ENCODE data around the gene C7. TPM values are rescaled to one million over a fixed set of nuclear protein-coding genes. Genes with fewer than 3 reads are reported as not detected.

Gene C7
- total RNA-seq, 4 donors from 2014 or later, result 77.4 to 170 (median 127) TPM

DNA sequence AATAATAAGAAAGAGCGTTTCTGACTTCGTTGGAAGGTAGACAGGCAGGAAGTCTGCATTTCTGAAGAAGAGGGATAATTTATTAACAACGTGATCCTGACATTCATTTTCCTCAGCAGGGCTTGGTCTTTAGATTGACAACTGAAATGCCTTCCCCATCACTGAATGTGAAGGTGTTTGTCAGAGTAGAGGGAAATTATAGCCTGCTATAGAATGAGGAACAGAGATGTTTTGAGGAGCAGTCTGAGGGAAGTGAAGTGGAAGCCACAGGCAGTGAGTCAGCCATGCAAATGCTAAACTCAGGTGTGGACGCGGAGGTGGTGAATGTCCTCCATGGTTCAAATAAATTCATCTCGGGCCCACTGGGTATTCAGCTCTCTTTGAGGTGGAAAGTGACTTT, 30.5 kb downstream of the C7 start:
- no peak overlapping the region for H3K27ac ChIP-seq
- WGBS, 2 donors (ENCODE audit: low coverage in 1 of 2), result 69 to 74% methylated on average over 3 to 6 of the region's 6 CpGs
- H3K27me3 ChIP-seq, result no peaks in the 10 kb centered on the region
- no peak for DNase-seq
- no peaks in the 10 kb centered on the region for H3K36me3 ChIP-seq
- H3K4me3 ChIP-seq, result no peak overlapping the region
- H3K4me1 ChIP-seq, result no peaks in the 10 kb centered on the region
- no peaks in the 10 kb centered on the region for H3K9me3 ChIP-seq
- in situ Hi-C loops (cut with MboI; ENCODE audit: low pct_ligation_motif_present in 1 of 4, low pct_unique_long_range_greater_than_20kb in 1 of 4, low sequenced_read_pairs in 3 of 4), result no loop called here
- TF ChIP-seq, protein P1, sequence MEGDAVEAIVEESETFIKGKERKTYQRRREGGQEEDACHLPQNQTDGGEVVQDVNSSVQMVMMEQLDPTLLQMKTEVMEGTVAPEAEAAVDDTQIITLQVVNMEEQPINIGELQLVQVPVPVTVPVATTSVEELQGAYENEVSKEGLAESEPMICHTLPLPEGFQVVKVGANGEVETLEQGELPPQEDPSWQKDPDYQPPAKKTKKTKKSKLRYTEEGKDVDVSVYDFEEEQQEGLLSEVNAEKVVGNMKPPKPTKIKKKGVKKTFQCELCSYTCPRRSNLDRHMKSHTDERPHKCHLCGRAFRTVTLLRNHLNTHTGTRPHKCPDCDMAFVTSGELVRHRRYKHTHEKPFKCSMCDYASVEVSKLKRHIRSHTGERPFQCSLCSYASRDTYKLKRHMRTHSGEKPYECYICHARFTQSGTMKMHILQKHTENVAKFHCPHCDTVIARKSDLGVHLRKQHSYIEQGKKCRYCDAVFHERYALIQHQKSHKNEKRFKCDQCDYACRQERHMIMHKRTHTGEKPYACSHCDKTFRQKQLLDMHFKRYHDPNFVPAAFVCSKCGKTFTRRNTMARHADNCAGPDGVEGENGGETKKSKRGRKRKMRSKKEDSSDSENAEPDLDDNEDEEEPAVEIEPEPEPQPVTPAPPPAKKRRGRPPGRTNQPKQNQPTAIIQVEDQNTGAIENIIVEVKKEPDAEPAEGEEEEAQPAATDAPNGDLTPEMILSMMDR (IDR thresholded peaks at IDR 0.05), result no peak
- TF ChIP-seq EP300 (IDR thresholded peaks at IDR 0.05; ENCODE audit: low read depth) (no peak), POLR2AphosphoS5 (IDR thresholded peaks at IDR 0.05) (no peak), POLR2A (IDR thresholded peaks at IDR 0.05) (no peak)
- intact Hi-C loops (cut with DNase I; ENCODE audit: low total_unique reads), result no loop called here

DNA sequence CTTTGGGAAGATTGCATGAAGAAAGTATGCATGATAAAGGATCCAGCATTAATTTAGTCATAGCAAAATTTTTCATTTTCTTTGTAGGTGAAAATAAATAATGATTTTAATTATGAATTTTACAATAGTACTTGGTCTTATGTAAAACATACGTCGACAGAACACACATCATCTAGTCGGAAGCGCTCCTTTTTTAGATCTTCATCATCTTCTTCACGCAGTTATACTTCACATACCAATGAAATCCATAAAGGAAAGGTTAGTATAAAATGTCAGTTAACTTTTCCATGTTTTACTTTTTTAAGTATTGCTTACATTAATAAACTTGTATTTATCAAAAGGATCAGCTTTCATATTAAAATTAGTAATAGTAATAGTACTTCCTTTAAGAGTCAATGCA, 35.8 kb downstream of the C7 start:
- no peak overlapping the region for H3K27ac ChIP-seq
- TF ChIP-seq POLR2A (IDR thresholded peaks at IDR 0.05) (no peak), POLR2AphosphoS5 (IDR thresholded peaks at IDR 0.05) (no peak), EP300 (IDR thresholded peaks at IDR 0.05; ENCODE audit: low read depth) (no peak)
- TF ChIP-seq, protein P1 (IDR thresholded peaks at IDR 0.05), result no peak
- intact Hi-C loops (cut with DNase I; ENCODE audit: low total_unique reads), result no loop called here
- in situ Hi-C loops (cut with MboI; ENCODE audit: low pct_ligation_motif_present in 1 of 4, low pct_unique_long_range_greater_than_20kb in 1 of 4, low sequenced_read_pairs in 3 of 4), result no loop called here
- H3K9me3 ChIP-seq, result no peaks in the 10 kb centered on the region
- WGBS, 2 donors (ENCODE audit: low coverage in 1 of 2), result 94% methylated on average over 5 of the region's 5 CpGs
- no peaks in the 10 kb centered on the region for H3K4me1 ChIP-seq
- H3K36me3 ChIP-seq, result no peaks in the 10 kb centered on the region
- no peak for DNase-seq
- no peak overlapping the region for H3K4me3 ChIP-seq
- no peaks in the 10 kb centered on the region for H3K27me3 ChIP-seq

- Histone ChIP-seq H3K27me3 (no peaks in the 10 kb centered on the region), H3K27ac (no peak overlapping the region), H3K9me3 (no peaks in the 10 kb centered on the region), H3K36me3 (no peaks in the 10 kb centered on the region), H3K4me1 (no peaks in the 10 kb centered on the region), H3K4me3 (no peak overlapping the region)
- in situ Hi-C loops (cut with MboI; ENCODE audit: low pct_ligation_motif_present in 1 of 4, low pct_unique_long_range_greater_than_20kb in 1 of 4, low sequenced_read_pairs in 3 of 4), result no loop called here
- intact Hi-C loops (cut with DNase I; ENCODE audit: low total_unique reads), result no loop called here
- DNase-seq, result no peak
- WGBS, 2 donors (ENCODE audit: low coverage in 1 of 2), result 63 to 77% methylated on average over 5 of the region's 5 CpGs
- no peak for TF ChIP-seq EP300 (IDR thresholded peaks at IDR 0.05; ENCODE audit: low read depth)
- no peak for TF ChIP-seq POLR2AphosphoS5 (IDR thresholded peaks at IDR 0.05)
- no peak for TF ChIP-seq POLR2A (IDR thresholded peaks at IDR 0.05)
- TF ChIP-seq, protein P1 (IDR thresholded peaks at IDR 0.05), result no peak
Observed at GRCh38 chr5:40955313-40955712, 46.0 kb downstream of the C7 start.

DNA sequence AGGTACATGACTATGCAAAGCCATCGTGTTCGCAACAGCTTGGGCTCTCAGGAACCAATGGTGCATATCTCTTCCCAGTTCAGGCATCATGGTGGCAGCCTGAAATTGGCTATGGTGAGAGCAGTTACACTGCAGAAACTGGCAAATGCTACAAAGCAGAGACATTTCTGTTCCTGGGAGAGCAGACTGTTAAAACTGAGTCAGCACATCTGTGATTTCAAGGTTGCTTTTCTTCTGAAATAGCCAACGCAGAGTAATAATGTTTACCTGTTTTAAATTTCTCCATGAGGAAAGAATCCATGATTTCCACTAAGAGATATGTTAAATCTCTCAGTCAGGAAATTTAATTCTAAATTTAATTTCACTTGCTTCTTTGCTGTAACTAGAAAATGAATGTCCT, 47.8 kb downstream of the C7 start:
- Histone ChIP-seq H3K36me3 (no peaks in the 10 kb centered on the region), H3K9me3 (no peaks in the 10 kb centered on the region), H3K27me3 (no peaks in the 10 kb centered on the region), H3K4me1 (no peaks in the 10 kb centered on the region), H3K27ac (no peak overlapping the region), H3K4me3 (no peak overlapping the region)
- no peak for DNase-seq
- in situ Hi-C loops (cut with MboI; ENCODE audit: low pct_ligation_motif_present in 1 of 4, low pct_unique_long_range_greater_than_20kb in 1 of 4, low sequenced_read_pairs in 3 of 4), result no loop called here
- no peak for TF ChIP-seq POLR2A (IDR thresholded peaks at IDR 0.05)
- TF ChIP-seq POLR2AphosphoS5 (IDR thresholded peaks at IDR 0.05), result no peak
- TF ChIP-seq, protein P1 (IDR thresholded peaks at IDR 0.05), result no peak
- TF ChIP-seq EP300 (IDR thresholded peaks at IDR 0.05; ENCODE audit: low read depth), result no peak
- WGBS, 2 donors (ENCODE audit: low coverage in 1 of 2), result 97 to 100% methylated on average over 3 of the region's 3 CpGs
- intact Hi-C loops (cut with DNase I; ENCODE audit: low total_unique reads), result no loop called here

All from transverse colon (tissue), 4 donors.